ENCODE data around the gene PSAT1. TPM values are rescaled to one million over a fixed set of nuclear protein-coding genes. Genes with fewer than 3 reads are reported as not detected.

Gene PSAT1
- total RNA-seq, 1 donor from 2014 or later: 15.2 TPM

- no peak overlapping the region for H3K4me3 Mint-ChIP-seq (ENCODE audit: unreplicated experiment)
- no peaks in the 10 kb centered on the region for H3K27me3 Mint-ChIP-seq (ENCODE audit: unreplicated experiment)
Observed at GRCh38 chr9:78286125-78286524, 10.8 kb upstream of the PSAT1 start.

GRCh38 chr9:78286946-78287388 is 10.0 kb upstream of the PSAT1 start:
- no peak for TF ChIP-seq CTCF (IDR thresholded peaks at IDR 0.05; ENCODE audit: unreplicated experiment)
- H3K36me3 Mint-ChIP-seq (ENCODE audit: low read depth, unreplicated experiment): no peaks in the 10 kb centered on the region
- no peak for DNase-seq (ENCODE audit: low spot score)
- H3K27ac Mint-ChIP-seq (ENCODE audit: unreplicated experiment): no peak overlapping the region
- H3K4me1 Mint-ChIP-seq (ENCODE audit: unreplicated experiment): peaks cover 8% of the 10 kb centered on the region
- no peaks in the 10 kb centered on the region for H3K27me3 Mint-ChIP-seq (ENCODE audit: unreplicated experiment)
- H3K9me3 Mint-ChIP-seq (ENCODE audit: unreplicated experiment): no peaks in the 10 kb centered on the region
- no peak overlapping the region for H3K4me3 Mint-ChIP-seq (ENCODE audit: unreplicated experiment)

More at GRCh38 chr9:78286125-78286524, 10.8 kb upstream of the PSAT1 start:
- Mint-ChIP-seq H3K36me3 (ENCODE audit: low read depth, unreplicated experiment) (no peaks in the 10 kb centered on the region), H3K4me1 (ENCODE audit: unreplicated experiment) (no peaks in the 10 kb centered on the region), H3K9me3 (ENCODE audit: unreplicated experiment) (no peaks in the 10 kb centered on the region), H3K27ac (ENCODE audit: unreplicated experiment) (no peak overlapping the region)
- DNase-seq (ENCODE audit: low spot score): no peak
- TF ChIP-seq CTCF (IDR thresholded peaks at IDR 0.05; ENCODE audit: unreplicated experiment): no peak

- Mint-ChIP-seq H3K27ac (ENCODE audit: unreplicated experiment) (no peak overlapping the region), H3K36me3 (ENCODE audit: low read depth, unreplicated experiment) (no peaks in the 10 kb centered on the region), H3K4me3 (ENCODE audit: unreplicated experiment) (no peak overlapping the region), H3K4me1 (ENCODE audit: unreplicated experiment) (peaks cover 16% of the 10 kb centered on the region), H3K27me3 (ENCODE audit: unreplicated experiment) (peaks cover 2% of the 10 kb centered on the region), H3K9me3 (ENCODE audit: unreplicated experiment) (no peaks in the 10 kb centered on the region)
- DNase-seq (ENCODE audit: low spot score): no peak
- TF ChIP-seq CTCF (IDR thresholded peaks at IDR 0.05; ENCODE audit: unreplicated experiment): no peak
Observed at GRCh38 chr9:78288214-78288892, 8.6 kb upstream of the PSAT1 start.

- Mint-ChIP-seq H3K4me3 (ENCODE audit: unreplicated experiment) (no peak overlapping the region), H3K4me1 (ENCODE audit: unreplicated experiment) (peaks cover 16% of the 10 kb centered on the region), H3K27me3 (ENCODE audit: unreplicated experiment) (peaks cover 2% of the 10 kb centered on the region), H3K27ac (ENCODE audit: unreplicated experiment) (no peak overlapping the region), H3K36me3 (ENCODE audit: low read depth, unreplicated experiment) (no peaks in the 10 kb centered on the region), H3K9me3 (ENCODE audit: unreplicated experiment) (no peaks in the 10 kb centered on the region)
- TF ChIP-seq CTCF (IDR thresholded peaks at IDR 0.05; ENCODE audit: unreplicated experiment): no peak
- DNase-seq (ENCODE audit: low spot score): no peak
Observed at GRCh38 chr9:78289474-78289873, 7.5 kb upstream of the PSAT1 start.

- no peak for TF ChIP-seq CTCF (IDR thresholded peaks at IDR 0.05; ENCODE audit: unreplicated experiment)
- no peak overlapping the region for H3K27ac Mint-ChIP-seq (ENCODE audit: unreplicated experiment)
- no peak for DNase-seq (ENCODE audit: low spot score)
Observed at GRCh38 chr9:78291240-78291925, 5.5 kb upstream of the PSAT1 start.

More at GRCh38 chr9:78291240-78291925, 5.5 kb upstream of the PSAT1 start:
- Mint-ChIP-seq H3K9me3 (ENCODE audit: unreplicated experiment) (no peaks in the 10 kb centered on the region), H3K4me1 (ENCODE audit: unreplicated experiment) (peaks cover 24% of the 10 kb centered on the region), H3K4me3 (ENCODE audit: unreplicated experiment) (no peak overlapping the region), H3K27me3 (ENCODE audit: unreplicated experiment) (peaks cover 2% of the 10 kb centered on the region), H3K36me3 (ENCODE audit: low read depth, unreplicated experiment) (no peaks in the 10 kb centered on the region)
